Measurements from ENCODE around the gene DEFB127.

DNA sequence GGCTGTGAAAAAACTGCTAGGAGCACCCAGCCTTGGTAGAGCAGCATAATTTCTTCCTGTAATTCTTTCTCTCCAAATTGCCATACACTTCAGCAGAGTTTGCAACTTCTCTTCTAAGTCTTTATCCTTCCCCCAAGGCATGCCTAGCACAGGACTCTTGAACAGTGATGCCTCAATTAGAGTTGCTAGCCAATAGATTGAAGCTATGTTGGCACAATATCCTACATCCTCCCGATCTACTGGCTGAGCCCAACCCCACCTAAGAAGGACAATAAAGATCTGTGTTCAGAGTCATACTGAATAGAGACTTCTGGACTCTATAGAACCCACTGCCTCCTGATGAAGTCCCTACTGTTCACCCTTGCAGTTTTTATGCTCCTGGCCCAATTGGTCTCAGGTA lies 15.0 kb upstream of the DEFB127 start, which contains the start of gene DEFB126:
- TF ChIP-seq CTCF (IDR thresholded peaks at IDR 0.05): no peak
- no peak for TF ChIP-seq POLR2A (IDR thresholded peaks at IDR 0.05)
- TF ChIP-seq EP300 (IDR thresholded peaks at IDR 0.05): no peak

Measured in gastroesophageal sphincter (tissue), 3 donors.